ENCODE data around the gene TLL2. TPM values are rescaled to one million over a fixed set of nuclear protein-coding genes. Genes with fewer than 3 reads are reported as not detected.
A peak's percentile ranks its signal among the peaks of the same experiment; 100 is the strongest.

The TLL2 gene
- total and polyA plus RNA-seq, 10 donors = 0.23 to 0.75 (median 0.34) TPM

DNA sequence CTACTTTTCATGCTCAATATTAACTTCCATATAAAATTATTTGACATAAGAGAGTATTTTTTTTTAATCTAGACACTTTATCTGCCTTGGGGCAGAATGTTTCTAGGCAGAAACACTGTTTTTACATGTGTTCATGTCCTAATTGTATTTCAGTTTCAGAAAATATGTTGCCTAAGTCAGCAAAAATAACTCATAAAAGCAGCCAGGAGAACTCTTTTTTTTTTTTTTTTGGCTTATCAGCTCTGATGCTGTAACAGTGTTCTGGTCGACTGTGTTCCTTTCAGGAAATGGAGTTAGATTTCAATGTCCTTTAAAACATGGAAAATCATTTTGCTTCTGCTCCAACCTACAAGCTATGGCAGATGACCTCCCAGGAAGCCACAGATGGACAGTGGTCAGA lies 91.7 kb downstream of the TLL2 start:
- TF ChIP-seq POLR2A (IDR thresholded peaks at IDR 0.05) = no peak
- TF ChIP-seq, protein P1, sequence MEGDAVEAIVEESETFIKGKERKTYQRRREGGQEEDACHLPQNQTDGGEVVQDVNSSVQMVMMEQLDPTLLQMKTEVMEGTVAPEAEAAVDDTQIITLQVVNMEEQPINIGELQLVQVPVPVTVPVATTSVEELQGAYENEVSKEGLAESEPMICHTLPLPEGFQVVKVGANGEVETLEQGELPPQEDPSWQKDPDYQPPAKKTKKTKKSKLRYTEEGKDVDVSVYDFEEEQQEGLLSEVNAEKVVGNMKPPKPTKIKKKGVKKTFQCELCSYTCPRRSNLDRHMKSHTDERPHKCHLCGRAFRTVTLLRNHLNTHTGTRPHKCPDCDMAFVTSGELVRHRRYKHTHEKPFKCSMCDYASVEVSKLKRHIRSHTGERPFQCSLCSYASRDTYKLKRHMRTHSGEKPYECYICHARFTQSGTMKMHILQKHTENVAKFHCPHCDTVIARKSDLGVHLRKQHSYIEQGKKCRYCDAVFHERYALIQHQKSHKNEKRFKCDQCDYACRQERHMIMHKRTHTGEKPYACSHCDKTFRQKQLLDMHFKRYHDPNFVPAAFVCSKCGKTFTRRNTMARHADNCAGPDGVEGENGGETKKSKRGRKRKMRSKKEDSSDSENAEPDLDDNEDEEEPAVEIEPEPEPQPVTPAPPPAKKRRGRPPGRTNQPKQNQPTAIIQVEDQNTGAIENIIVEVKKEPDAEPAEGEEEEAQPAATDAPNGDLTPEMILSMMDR (IDR thresholded peaks at IDR 0.05 in 8 of 11, conservative IDR thresholded peaks at IDR 0.05 in 3 of 11) = no peak
- no peak for TF ChIP-seq POLR2AphosphoS5 (IDR thresholded peaks at IDR 0.05)
- intact Hi-C loops (cut with DNase I; ENCODE audit: low total_unique reads) = no loop called here
- no peak for DNase-seq
- H3K27me3 ChIP-seq (replicated peaks in 1 of 7) = peaks cover 0 to 11% (median 0%) of the 10 kb centered on the region in 7 donors
- no peak overlapping the region for H3K4me3 ChIP-seq
- H3K36me3 ChIP-seq = no peaks in the 10 kb centered on the region
- H3K4me1 ChIP-seq = peaks cover 0 to 5% (median 0%) of the 10 kb centered on the region in 6 donors
- 28 to 46% (median 39%) methylated on average over 1 of the region's 1 CpG for WGBS, 5 donors
- peak overlapping the region in 5 of 8 donors; percentile 45 to 57 (median 55) for H3K27ac ChIP-seq
- no peaks in the 10 kb centered on the region for H3K9me3 ChIP-seq

DNA sequence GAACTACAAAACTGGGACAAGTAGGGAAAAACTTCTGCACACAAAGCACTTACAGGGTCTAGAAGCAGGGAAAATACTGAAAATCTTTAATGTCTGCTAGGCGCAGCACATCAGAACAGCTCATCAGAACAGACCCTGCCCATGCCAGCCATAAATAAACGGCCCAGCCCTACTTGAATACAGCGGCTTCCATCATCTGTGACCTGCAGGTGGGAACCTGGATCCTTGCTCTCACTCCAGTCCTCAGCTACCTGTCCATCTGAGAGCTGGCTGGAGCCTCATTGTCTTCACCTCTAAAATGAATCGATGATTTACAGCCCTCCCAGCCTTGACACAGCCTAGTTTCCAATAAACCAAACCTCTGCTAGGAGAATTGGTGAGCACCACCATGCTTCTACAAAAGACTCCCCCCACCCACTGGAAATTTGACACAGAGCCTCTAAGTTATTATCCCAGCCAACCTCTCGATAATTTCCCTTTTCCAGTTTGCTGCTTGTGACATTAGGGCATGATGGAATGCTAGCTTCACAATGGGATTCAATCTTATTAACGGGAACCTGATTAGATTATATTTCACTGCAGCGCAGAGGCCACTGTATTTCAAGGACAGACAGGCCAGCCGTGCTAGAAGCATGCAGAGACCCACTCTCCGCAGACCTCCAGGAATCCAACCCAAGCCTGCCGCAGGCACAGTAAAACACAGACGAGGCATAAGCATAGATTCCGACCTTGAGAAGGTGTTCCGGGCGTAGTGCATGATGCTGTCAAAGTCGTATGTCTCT lies 93.3 kb downstream of the TLL2 start:
- TF ChIP-seq POLR2AphosphoS5 (IDR thresholded peaks at IDR 0.05) (no peak), POLR2A (IDR thresholded peaks at IDR 0.05) (no peak)
- TF ChIP-seq, protein P1 (IDR thresholded peaks at IDR 0.05 in 8 of 11, conservative IDR thresholded peaks at IDR 0.05 in 3 of 11) = no peak

DNA sequence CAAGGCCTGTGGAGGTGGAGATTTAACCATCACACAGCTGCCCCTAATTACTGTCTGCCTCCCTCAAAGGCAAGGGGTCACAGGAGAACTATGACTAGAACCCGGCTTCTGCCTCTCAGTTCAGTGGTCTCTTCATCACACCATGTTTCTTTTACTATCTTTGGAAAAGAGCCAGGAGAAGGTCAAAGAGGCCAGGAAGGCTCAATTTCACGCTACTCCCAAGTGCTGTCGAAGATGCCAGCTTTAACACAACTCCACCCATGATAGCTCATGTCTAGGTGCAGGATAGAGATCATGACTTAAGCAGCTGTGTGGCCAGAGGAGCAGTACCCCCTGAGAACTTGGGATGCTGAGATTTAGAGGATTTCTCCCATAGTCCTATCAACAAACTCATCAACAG lies 94.4 kb downstream of the TLL2 start:
- WGBS, 5 donors = 84 to 100% (median 86%) methylated on average over 3 of the region's 3 CpGs
- no peak for TF ChIP-seq POLR2AphosphoS5 (IDR thresholded peaks at IDR 0.05)
- no peak for TF ChIP-seq POLR2A (IDR thresholded peaks at IDR 0.05)
- TF ChIP-seq, protein P1 (IDR thresholded peaks at IDR 0.05 in 8 of 11, conservative IDR thresholded peaks at IDR 0.05 in 3 of 11) = no peak

More for the DNA sequence above, 93.3 kb downstream of the TLL2 start:
- intact Hi-C loops (cut with DNase I; ENCODE audit: low total_unique reads) = no loop called here
- 80 to 86% (median 84%) methylated on average over 15 of the region's 15 CpGs for WGBS, 5 donors
- H3K36me3 ChIP-seq = no peaks in the 10 kb centered on the region
- no peaks in the 10 kb centered on the region for H3K9me3 ChIP-seq
- peaks cover 0 to 5% (median 0%) of the 10 kb centered on the region in 6 donors for H3K4me1 ChIP-seq
- H3K27me3 ChIP-seq (replicated peaks in 1 of 7) = peaks cover 0 to 21% (median 0%) of the 10 kb centered on the region in 7 donors
- DNase-seq = no peak
- H3K27ac ChIP-seq = peak overlapping the region in 4 of 8 donors; percentile 35 to 48 (median 38)
- H3K4me3 ChIP-seq = no peak overlapping the region

DNA sequence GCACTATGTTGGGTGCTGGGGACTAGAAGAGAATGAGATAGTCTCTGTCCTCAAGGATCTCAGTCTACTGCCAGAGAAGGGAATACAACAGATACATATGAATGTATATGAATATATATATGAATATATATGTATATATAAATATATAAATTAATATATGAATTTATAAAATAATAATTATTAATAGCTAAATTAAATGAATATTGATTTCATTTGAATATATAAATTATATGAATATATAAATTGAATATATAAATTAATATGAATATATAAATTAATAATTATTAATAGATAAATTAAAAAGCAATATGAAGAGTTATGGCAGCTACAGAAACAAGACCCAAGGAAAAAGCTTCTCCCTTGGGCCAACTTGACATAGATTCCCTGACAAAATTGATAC lies 95.1 kb downstream of the TLL2 start:
- no peak for DNase-seq
- TF ChIP-seq, protein P1 (IDR thresholded peaks at IDR 0.05 in 8 of 11, conservative IDR thresholded peaks at IDR 0.05 in 3 of 11) = no peak
- TF ChIP-seq POLR2AphosphoS5 (IDR thresholded peaks at IDR 0.05) (no peak), POLR2A (IDR thresholded peaks at IDR 0.05) (no peak)

More for the DNA sequence above, 94.4 kb downstream of the TLL2 start:
- no peaks in the 10 kb centered on the region for H3K36me3 ChIP-seq
- no peak overlapping the region for H3K4me3 ChIP-seq
- no peak overlapping the region for H3K27ac ChIP-seq
- intact Hi-C loops (cut with DNase I; ENCODE audit: low total_unique reads) = no loop called here
- no peaks in the 10 kb centered on the region for H3K9me3 ChIP-seq
- peaks cover 0 to 5% (median 0%) of the 10 kb centered on the region in 6 donors for H3K4me1 ChIP-seq
- H3K27me3 ChIP-seq (replicated peaks in 1 of 7) = peaks cover 0 to 21% (median 0%) of the 10 kb centered on the region in 7 donors
- no peak for DNase-seq

More for the DNA sequence above, 95.1 kb downstream of the TLL2 start:
- Histone ChIP-seq H3K4me1 (peaks cover 0 to 5% (median 0%) of the 10 kb centered on the region in 6 donors), H3K4me3 (no peak overlapping the region), H3K27me3 (replicated peaks in 1 of 7) (peaks cover 0 to 21% (median 0%) of the 10 kb centered on the region in 7 donors), H3K36me3 (no peaks in the 10 kb centered on the region), H3K27ac (no peak overlapping the region), H3K9me3 (no peaks in the 10 kb centered on the region)
- intact Hi-C loops (cut with DNase I; ENCODE audit: low total_unique reads) = no loop called here

Measured in spleen (tissue), 11 donors.